ENCODE measurements around the gene SRRM3.
"Not testable (repeated sequence)": the region's sequence is repeated elsewhere in the genome, so short reads cannot be mapped to it uniquely, and the experiment has no call there.

SRRM3 gene

DNA sequence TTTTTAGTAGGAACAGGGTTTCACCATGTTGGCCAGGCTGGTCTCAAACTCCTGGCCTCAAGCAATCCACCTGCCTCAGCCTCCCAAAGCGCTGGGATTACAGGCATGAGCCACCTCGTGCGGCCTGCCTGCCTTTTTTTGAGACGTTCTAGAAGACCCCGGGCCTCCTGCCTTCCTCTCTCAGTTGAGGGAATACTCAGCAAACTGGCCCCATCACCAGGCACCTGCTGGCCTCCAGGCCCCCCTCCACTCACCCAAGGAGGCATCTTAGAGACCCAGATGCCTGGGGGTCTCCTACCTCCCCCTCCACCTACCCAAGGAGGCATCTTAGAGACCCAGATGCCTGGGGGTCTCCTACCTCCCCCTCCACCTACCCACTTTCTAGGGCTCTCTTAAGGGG, 91.2 kb downstream of the SRRM3 start:
- not testable (repeated sequence) for DNase-seq

DNA sequence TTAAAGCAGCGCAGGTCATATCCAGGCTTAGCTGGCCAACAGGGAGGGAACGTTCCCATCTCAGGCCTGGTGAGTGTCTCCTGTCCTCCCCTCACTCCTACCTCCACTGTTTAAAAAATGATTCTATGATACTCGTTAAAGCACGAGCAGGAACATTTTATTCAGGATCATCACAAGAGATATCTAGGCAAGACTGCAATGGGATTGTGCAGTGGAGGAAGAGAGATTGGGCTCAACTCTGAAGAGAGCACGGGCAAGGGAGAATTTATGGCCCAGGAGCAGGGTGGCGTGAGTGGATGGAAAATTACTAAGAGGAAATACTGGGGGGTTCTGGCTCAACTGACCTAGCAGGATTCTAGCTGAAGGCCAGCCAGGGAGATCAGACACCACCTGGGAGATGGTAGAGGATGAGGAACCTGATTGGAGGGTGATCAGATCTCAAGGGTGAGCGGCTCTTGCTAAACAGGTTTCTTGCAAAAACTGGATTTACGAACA, 91.8 kb downstream of the SRRM3 start:
- DNase-seq = no peak

DNA sequence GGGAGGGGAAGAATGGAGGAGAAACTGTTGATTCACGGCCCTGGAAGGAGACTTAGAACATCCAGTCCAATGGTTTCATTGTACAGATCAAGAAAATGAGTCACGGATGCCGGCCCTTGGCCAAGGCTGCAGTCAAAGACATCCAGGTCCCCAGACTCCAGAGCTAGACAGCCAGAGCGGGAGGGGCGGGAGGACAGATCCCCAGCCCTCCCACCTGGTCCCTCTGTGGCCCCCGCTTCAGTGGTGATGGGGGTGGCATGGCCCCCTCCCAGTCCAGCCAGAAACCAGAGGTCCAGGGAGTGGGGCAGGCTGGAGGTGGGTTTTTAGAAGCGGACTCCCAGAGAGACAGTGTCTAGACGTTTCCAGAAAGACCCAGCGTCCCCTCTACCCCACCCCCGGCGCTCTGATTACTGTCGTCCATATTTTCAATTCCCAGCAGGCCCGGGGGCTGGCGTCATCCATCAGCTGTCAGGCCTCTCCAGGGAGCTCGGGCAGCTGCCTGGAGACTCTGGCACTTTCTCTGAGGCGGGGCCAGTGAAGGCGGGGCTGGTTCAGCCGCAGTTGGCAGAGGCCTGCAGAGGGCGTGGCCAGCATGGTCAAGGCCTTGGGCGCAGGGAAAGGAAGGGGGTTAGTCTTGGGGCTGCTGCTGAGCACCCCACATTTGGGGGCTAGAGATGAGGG, 92.8 kb downstream of the SRRM3 start:
- DNase-seq = peak; percentile 97

DNA sequence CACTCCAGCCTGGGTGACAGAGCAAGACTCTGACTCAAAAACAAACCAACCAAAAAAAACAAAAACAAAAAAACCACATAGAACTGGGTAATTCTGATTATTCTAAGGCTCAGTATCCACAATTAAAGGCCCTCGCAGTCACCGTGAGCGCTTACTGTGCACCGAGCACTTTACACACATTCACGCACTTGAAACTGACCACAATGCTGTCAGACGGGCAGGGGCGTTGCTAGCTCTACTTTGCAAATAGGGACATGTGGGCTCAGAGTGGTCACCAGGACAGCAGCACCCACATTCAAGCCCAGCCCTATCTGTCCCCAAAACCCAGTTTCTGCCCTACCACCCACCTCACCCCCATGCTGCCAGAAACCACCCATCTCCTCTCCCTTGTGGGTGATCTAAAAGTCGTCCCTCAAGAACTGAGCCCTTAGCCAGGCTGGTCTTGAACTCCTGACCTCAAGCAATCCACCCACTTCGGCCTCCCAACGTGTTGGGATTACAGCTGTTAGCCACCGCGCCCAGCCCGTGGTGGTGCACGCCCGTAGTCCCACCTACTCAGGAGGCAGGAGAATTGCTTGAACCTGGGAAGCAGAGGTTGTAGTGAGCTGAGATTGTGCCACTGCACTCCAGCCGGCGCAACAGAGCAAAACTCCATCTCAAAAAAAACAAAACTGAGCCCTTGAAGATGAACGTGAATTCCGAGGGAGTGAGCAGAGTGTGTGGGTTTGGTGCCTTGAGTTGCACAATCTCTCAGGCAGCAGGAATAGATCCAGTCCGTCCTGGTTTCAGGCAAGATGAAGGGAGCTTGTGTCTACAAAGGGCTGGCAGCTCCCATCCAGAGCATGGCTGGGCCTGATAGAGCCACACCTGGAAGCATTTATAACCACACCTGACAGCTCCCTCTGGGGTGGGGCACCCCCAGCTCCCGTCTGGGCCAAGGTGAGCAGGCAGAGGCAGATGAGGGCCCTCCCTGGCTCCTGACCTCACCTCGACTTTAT, 95.3 kb downstream of the SRRM3 start:
- DNase-seq = peak; percentile 86

DNA sequence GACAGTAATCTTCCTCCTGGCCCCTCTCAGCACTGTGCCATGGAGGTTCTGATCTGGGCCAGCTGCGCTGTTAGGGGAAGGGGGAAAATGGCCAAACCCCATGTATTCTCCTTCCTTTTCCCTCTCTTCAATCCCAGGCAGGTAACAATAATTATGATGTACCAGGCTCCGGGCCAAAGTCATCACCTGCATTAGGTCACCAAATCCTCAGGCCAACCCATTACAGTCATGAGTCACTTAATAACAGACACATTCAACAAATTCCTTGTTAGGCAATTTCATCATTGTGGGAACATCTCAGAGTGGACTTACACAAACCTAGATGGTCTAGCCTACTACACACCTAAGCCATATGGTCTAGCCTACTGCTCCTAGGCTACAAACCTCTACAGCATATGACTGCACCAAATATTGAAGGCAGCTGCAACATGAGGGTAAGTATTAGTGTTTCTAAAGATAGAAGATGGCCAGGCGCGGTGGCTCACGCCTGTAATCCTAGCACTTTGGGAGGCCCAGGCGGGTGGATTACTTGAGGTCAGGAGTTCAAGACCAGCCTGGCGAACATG, 98.6 kb downstream of the SRRM3 start:
- DNase-seq = peak; percentile 82

DNA sequence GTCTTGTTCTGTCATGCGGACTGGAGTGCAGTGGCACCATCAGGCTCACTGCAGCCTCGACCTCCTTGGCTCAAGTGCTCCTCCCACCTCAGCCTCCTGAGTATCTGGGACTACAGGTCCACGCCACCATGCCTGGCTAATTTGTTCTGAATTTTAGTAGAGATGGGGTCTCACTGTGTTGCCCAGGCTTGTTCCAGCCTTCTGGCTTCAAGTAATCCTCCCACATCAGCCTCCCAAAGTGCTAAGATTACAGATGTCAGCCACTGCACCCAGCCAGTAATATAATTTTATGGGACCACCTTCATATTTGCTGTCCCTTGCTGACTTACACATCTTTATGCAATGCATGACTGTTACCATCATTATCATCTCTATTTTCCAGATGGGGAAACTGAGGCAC, 99.3 kb downstream of the SRRM3 start:
- DNase-seq = no peak

DNA sequence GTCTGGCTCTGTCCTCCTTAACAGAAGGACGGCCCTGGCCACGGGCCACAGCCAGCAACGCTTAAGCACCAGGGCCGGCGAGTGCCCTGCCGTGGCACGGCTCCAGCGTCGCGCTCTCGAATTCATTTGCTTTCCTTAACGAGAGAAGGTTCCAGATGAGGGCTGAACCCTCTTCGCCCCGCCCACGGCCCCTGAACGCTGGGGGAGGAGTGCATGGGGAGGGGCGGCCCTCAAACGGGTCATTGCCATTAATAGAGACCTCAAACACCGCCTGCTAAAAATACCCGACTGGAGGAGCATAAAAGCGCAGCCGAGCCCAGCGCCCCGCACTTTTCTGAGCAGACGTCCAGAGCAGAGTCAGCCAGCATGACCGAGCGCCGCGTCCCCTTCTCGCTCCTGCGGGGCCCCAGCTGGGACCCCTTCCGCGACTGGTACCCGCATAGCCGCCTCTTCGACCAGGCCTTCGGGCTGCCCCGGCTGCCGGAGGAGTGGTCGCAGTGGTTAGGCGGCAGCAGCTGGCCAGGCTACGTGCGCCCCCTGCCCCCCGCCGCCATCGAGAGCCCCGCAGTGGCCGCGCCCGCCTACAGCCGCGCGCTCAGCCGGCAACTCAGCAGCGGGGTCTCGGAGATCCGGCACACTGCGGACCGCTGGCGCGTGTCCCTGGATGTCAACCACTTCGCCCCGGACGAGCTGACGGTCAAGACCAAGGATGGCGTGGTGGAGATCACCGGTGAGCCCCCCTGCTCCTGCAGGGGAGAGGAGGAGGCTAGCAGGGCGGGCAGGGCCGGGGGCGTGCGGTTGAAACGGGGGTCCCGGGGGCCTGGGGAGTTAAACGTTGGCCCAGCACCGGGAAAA, 100.9 kb downstream of the SRRM3 start, which contains the start of gene HSPB1:
Gene HSPB1, plus strand, starts transcription at position 327 of the 855 bp plus-strand sequence. Its CDS starts 40 bp downstream, at position 367.
- peak; percentile 75 for DNase-seq

DNA sequence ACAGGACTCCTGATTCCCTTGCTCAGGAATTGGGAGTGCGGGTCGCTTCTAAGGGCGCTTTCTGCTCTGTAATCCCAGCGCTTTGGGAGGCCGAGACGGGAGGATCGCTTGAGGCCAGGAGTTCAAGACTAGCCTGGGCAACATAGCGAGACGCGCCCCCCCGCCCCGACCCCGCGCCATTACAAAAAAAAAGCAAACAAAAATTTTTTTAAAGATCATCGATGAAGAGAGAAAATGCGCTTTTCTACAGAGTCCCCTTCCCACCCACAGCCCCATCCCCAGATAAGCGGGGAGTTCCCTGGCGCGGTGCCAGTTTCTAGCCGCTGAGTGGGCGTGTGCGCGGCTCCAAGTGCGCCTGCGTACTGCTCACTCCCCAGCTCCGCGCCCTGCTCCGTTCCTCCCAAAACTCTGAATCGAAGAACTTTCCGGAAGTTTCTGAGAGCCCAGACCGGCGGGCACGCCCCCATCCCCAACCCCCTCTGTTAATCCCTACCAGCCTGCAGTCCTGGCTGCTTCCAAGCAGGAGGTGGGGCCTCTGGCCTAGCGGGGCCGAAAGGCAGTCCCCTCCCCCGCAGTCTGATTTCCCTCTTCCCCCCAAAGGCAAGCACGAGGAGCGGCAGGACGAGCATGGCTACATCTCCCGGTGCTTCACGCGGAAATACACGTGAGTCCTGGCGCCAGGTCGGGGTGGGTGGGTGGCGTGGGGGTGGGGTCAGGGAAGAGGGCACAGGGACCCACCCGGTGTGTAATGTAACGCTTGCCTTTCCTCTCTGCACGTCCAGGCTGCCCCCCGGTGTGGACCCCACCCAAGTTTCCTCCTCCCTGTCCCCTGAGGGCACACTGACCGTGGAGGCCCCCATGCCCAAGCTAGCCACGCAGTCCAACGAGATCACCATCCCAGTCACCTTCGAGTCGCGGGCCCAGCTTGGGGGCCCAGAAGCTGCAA, 101.8 kb downstream of the SRRM3 start:
- DNase-seq = peak; percentile 94

DNA sequence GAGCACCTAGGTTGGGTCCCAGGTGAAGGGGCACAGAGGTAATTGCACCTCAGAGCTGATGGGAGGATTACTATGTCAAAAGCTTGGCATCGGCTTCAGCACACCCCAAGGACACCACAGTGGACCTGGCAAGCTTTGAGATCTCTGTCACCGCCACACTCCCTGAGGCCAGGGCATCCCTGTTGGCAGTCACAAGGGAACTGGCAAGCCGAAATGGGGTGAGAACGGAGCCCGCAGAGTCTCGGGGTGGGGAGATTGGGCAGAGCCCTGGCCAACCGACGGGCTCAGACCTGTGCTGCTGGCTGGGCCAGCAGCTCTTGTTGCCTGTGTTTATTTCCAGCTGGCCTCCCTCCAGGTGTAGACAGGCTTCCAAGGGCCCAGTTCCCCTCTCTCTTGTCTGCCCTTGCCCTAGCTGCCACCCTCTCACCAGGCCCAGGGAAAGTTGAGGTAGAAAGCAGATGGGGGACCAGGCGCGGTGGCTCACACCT, 103.2 kb downstream of the SRRM3 start:
- no peak for DNase-seq

DNA sequence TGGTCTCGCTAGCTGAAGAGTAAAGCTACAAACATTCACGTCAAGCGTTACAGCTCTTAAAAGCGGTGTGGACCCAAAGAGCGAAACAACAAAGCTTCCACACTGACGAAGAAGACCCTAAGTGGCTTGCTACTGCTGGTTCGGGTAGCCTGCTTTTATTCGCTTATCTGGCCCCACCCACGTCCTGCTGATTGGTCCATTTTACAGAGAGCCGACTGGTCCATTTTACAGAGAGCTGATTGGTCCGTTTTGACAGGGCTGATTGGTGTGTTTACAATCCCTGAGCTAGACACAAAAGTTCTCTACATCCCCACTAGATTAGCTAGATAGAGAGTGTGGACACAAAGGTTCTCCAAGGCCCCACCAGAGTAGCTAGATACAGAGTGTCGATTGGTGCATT, 107.2 kb downstream of the SRRM3 start:
- not testable (repeated sequence) for DNase-seq

DNA sequence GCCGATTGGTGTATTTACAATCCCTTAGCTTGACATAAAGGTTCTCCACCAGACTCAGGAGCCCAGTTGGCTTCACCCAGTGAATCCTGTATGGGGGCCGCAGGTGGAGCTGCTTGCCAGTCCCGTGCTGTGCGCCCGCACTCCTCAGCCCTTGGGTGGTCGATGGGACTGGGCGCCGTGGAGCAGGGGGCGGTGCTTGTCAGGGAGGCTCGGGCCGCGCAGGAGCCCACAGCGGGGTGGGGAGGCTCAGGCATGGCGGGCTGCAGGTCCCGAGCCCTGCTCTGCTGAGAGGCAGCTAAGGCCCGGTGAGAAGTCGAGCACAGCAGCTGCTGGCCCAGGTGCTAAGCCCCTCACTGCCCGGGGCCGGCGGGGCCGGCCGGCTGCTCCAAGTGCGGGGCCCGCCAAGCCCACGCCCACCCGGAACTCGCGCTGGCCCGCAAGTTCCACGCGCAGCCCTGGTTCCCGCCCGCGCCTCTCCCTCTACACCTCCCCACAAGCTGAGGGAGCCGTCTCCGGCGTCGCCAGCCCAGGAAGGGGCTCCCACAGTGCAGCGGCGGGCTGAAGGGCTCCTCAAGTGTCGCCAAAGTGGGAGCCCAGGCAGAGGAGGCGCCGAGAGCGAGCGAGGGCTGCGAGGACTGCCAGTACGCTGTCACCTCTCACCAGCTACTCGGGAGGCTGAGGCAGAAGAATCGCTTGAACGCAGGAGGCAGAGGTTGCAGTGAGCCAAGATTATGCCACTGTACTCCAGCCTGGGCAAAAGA, 107.8 kb downstream of the SRRM3 start:
- not testable (repeated sequence) for DNase-seq

DNA sequence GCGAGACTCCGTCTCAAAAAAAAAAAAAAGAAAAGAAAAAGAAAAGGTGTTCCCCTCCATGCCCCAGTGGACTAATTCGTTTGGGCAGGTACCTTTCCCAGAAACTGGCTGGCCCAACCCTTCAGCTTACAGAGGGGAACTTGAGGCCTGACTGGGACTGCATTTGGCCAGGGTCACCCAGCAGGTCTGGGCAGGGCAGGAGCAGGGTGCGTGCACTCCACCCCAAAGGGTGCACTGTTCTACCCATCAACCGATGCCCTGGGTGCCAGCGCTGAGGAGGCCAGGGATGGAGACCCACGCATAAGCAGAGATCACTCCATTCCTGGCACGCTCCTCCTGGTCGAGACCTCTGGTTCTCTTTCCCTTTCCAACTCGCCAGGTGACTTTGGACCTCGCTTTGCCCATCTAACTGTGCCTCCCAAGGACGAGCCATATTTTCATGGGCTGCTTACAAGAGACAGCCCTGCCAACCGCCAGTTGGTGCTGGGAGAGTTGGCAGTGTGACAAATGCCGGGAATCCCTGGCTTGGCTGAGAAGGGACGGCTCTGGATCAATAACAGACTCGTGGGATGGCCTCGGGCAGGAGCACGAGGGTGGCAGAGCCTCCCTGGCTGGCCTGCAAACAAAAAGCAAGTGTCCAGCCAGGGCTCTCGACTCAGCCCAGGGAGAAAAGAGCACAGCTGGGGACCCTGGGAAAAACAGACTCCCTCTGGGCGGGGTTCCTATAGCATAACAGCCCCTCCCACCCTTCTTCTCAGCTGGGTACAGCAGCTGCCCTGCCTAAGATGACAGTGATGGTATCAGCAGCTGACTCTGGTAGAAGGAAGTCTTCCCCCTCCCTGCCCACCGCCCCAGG, 108.6 kb downstream of the SRRM3 start:
- no peak for DNase-seq

DNA sequence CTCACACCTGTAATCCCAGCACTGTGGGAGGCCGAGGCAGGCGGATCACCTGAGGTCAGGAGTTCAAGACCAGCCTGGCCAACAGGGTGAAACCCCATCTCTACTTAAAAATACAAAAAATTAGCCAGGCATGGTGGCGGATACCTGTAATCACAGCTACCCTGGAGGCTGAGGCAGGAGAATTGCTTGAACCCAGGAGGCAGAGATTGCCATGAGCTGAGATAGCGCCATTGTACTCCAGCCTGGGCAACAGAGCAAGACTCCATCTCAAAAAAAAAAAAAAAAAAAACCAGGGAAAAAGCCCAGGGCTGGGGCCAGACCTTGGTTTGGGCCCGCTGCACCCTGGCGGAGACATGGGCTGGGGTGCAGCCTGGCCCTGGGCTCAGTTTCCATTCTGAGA, 110.1 kb downstream of the SRRM3 start:
- not testable (repeated sequence) for DNase-seq

DNA sequence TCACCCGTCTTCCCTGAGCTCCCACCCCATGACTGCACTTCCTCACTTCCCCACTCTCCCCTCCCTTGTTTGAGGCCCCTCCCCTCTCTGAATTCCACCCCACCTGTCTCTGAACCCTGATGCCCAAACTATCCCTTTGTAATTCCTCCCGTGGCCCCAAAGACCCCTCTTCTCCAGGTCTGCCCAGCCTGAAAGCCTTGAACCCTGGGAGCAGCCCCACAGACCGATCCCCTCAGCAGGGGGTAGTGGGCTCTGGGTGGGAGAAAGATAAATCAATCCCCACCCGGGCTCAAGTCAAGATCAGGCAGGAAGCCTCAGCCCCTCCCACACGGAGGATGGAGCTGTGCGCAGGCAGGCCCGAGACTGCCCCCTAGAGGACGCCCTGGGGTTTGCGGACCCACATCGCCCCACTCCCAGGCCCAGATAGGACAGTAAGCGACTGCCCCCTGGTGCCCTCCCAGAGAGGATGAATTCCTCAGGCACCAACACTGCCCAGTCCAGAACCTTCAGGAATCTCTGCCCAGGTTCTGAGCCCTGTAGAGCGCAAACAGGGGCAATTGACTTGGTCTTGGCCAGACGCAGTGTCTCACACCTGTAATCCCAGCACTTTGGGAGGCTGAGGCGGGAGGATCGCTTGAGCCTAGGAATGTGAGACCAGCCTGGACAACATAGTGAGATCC, 112.5 kb downstream of the SRRM3 start:
- peak; percentile 71 for DNase-seq

DNA sequence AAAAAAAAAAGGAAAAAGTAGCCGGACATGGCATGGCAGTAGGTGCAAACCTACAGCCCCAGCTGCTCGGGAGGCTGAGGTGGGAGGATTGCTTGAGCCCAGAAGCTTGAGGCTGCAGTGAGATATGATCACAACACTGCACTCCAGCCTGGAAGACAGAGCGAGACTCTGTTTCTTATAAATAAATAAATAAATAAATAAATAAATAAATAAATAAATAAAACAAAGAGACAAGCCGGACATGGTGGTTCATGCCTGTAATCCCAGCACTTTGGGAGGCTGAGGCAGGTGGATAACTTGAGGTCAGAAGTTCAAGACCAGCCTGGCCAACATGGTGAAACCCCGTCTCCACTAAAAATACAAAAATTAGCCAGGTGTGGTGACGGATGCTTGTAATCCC, 113.0 kb downstream of the SRRM3 start:
- DNase-seq = not testable (repeated sequence)

DNA sequence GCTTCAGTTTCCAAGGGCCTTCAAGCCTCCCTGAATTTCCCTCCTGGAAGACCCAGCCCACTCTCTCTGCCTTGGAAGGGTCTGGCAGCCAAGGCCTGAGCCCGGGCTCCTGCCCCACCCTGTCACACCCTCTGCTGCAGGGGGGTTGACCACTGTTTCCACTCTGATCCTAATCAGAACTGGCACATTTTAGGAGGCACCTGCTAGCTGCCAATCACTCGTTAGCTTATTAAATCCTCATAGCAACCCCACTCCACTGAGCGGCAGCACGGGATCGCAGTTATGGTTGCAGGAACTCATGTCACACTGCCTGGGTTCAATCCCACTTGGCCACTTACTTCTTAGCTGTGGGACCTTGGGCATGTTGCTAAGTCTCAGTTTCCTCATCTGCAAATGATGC, 113.7 kb downstream of the SRRM3 start:
- DNase-seq = no peak

DNA sequence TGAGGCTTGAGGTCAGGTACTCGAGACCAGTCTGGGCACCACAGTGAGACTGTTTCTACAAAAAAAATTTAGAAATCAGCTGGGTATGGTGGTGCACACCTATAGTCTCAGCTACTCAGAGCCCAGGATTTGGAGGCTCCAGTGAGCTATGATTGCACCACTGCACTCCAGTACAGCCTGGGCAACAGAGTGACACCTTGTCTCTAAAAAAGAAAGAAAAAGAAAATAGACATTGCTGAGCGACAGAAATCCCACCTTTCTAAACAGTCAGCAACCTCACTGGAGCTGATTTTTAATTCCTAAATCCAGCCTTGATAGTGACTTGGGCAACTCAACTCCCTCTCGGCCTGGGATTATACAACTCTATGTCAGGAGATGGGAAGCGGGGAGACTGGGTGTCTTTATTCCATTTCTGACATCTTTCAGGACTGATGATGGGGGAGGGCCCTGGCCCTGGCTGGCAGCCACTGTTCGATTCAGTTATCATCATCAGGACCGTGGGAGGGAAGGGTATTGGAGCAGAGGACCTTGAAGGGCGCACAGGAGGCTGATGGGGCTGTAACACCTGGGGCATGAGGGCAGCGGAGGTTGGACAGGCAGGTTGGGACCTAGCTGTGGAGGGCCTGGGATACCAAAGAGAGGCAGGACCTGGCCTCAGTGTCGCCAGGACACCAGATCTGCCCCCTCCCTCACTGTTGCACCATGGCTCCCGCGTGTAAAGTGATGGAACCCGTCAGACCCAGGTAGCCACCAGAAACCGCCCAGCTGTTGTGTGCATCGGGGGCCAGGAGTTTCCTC, 115.5 kb downstream of the SRRM3 start:
- DNase-seq = no peak
